NT2/D1 (cell line): ENCODE data around the gene MTRR.

Experiments
- SUZ12 ChIP-seq: IDR thresholded peaks from 2 replicates; pipeline ENCODE4 v1.6.1; 2011; ENCODE audit not compliant: insufficient read length, insufficient read depth; ENCODE audit errors: extremely low read depth
- YY1 ChIP-seq: IDR thresholded peaks from 2 replicates; pipeline ENCODE4 v1.6.1; 2011; ENCODE audit not compliant: insufficient read length, insufficient read depth
- ZNF274 ChIP-seq: IDR thresholded peaks from 2 replicates; pipeline ENCODE4 v1.6.1; 2011; ENCODE audit warnings: mild to moderate bottlenecking, low read depth, low read length

GRCh38 chr5:7871653-7872052, 2.7 kb downstream of the MTRR start:
- TF ChIP-seq ZNF274 (no peak), YY1 (no peak), SUZ12 (no peak)
